Smooth muscle cell (in vitro differentiated cells): Measurements from ENCODE around the gene USP10. TPM values are rescaled to one million over a fixed set of nuclear protein-coding genes. Genes with fewer than 3 reads are reported as not detected.
A peak's percentile ranks its signal among the peaks of the same experiment; 100 is the strongest.

Experiments used
- DNase-seq: peaks from one replicate; lab custom pipeline; 2025; ENCODE audit not compliant: unreplicated experiment; lab: John Stamatoyannopoulos, UW
- H2AFZ ChIP-seq: fragments of 200-600 bp; sonication (generic); 2 replicates; pipeline ENCODE4 v1.6.0; 2016; ENCODE audit warnings: antibody characterized with exemption, low read depth, mild to moderate bottlenecking
- H3F3A ChIP-seq: fragments of 200-600 bp; sonication (generic); 2 replicates; pipeline ENCODE4 v1.6.0; 2017; ENCODE audit warnings: antibody characterized with exemption, low read depth
- H3K27ac ChIP-seq: fragments of 200-600 bp; sonication (generic); 2 replicates; pipeline ENCODE4 v1.5.1; 2016; ENCODE audit warnings: low read depth, mild to moderate bottlenecking
- H3K27me3 ChIP-seq: fragments of 200-600 bp; sonication (generic); 2 replicates; pipeline ENCODE4 v1.6.1; 2016; ENCODE audit warnings: low read depth, mild to moderate bottlenecking
- H3K36me3 ChIP-seq: fragments of 200-600 bp; sonication (generic); 2 replicates; pipeline ENCODE4 v1.5.1; 2016; ENCODE audit warnings: low read depth
- H3K4me1 ChIP-seq: fragments of 200-600 bp; sonication (generic); 2 replicates; pipeline ENCODE4 v1.5.1; 2016; ENCODE audit warnings: low read depth
- H3K4me2 ChIP-seq: fragments of 200-600 bp; sonication (generic); 2 replicates; pipeline ENCODE4 v1.6.0; 2016; ENCODE audit warnings: mild to moderate bottlenecking
- H3K4me3 ChIP-seq: fragments of 200-600 bp; sonication (generic); 2 replicates; pipeline ENCODE4 v1.5.1; 2016; ENCODE audit warnings: mild to moderate bottlenecking
- H3K79me2 ChIP-seq: fragments of 200-600 bp; sonication (generic); 2 replicates; pipeline ENCODE4 v1.6.0; 2016; ENCODE audit warnings: low read depth, mild to moderate bottlenecking
- H3K9ac ChIP-seq: fragments of 200-600 bp; sonication (generic); 2 replicates; pipeline ENCODE4 v1.6.0; 2016; ENCODE audit warnings: low read depth
- H3K9me3 ChIP-seq: fragments of 200-600 bp; sonication (generic); replicated peaks from 2 replicates; pipeline ENCODE4 v1.5.1; 2016; ENCODE audit warnings: low read depth
- H4K20me1 ChIP-seq: fragments of 200-600 bp; sonication (generic); 2 replicates; pipeline ENCODE4 v1.6.0; 2016; ENCODE audit warnings: low read depth
- CTCF ChIP-seq: fragments of 200-600 bp; sonication (generic); IDR thresholded peaks from 2 replicates; pipeline ENCODE4 v1.5.1; 2017; ENCODE audit warnings: borderline replicate concordance, mild to moderate bottlenecking, antibody characterized with exemption; ENCODE audit not compliant: insufficient read depth, poor library complexity, severe bottlenecking
- WGBS: methylation state at CpG from one replicate; pipeline ENCODE4 v1.1.7; 2016; ENCODE audit warnings: low lambda C conversion rate; 5-methylcytosine and 5-hydroxymethylcytosine counted together
- polyA plus RNA-seq: library from polyadenylated mRNA; unstranded; fragments of >200 nt; fragmentation: Nextera tagmentation; extraction: Ambion mirVana; gene quantifications from 2 replicates; pipeline ENCODE4 v1.2.1, GENCODE V29; 2016
- total RNA-seq: library from RNA; depleted of rRNA; stranded (reverse); fragments of >200 nt; gene quantifications from 2 replicates; pipeline ENCODE4 v1.2.3, GENCODE V29; 2014

Gene USP10
- total and polyA plus RNA-seq, 2 experiments from 2014 or later: 52.5 to 56.1 TPM

GRCh38 chr16:84821728-84822689, 122.2 kb downstream of the USP10 start:
- Histone ChIP-seq H3K4me2 (peak overlapping the region; percentile 97), H3K4me3 (peak overlapping the region; percentile 66)

DNA sequence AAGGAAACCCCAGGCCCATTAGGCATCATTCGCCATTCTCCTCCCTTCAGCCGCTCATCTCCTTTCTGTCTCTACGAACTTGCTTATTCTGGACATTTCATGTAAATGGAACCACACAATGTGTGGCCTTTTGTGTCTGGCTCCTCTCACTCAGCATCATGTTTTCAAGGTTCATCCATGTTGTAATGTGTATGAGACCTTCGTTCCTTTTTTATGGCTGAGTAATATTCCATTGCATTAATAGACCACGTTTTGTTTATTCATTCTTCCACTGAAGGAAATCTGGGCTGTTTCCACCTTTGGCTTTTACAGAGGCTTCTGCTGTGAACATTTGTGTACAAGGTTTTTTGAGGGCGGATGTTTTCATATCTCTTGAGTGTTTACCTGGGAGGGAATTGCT, 123.2 kb downstream of the USP10 start:
- 80% methylated on average over 6 of the region's 6 CpGs for WGBS
- peaks cover 65% of the 10 kb centered on the region for H3K79me2 ChIP-seq
- H3F3A ChIP-seq: peaks cover 40% of the 10 kb centered on the region
- no peak overlapping the region for H3K9ac ChIP-seq
- H3K4me2 ChIP-seq: peak overlapping the region; percentile 97
- H3K27ac ChIP-seq: peak overlapping the region; percentile 95
- H3K27me3 ChIP-seq: no peaks in the 10 kb centered on the region
- H4K20me1 ChIP-seq: peaks cover 40% of the 10 kb centered on the region
- DNase-seq: no peak
- no peak for TF ChIP-seq CTCF
- H3K36me3 ChIP-seq: no peaks in the 10 kb centered on the region
- H3K9me3 ChIP-seq: no peaks in the 10 kb centered on the region
- H3K4me3 ChIP-seq: peak overlapping the region; percentile 66
- no peak overlapping the region for H2AFZ ChIP-seq
- peaks cover 13% of the 10 kb centered on the region for H3K4me1 ChIP-seq

More at GRCh38 chr16:84821728-84822689, 122.2 kb downstream of the USP10 start:
- H3K27me3 ChIP-seq: no peaks in the 10 kb centered on the region
- TF ChIP-seq CTCF: no peak
- peak overlapping the region; percentile 52 for H3K9ac ChIP-seq
- peaks cover 65% of the 10 kb centered on the region for H3K79me2 ChIP-seq
- no peak overlapping the region for H2AFZ ChIP-seq
- 31% methylated on average over 13 of the region's 13 CpGs for WGBS
- no peaks in the 10 kb centered on the region for H3K36me3 ChIP-seq
- H3F3A ChIP-seq: peaks cover 32% of the 10 kb centered on the region
- peaks cover 40% of the 10 kb centered on the region for H4K20me1 ChIP-seq
- no peak for DNase-seq
- H3K27ac ChIP-seq: peak overlapping the region; percentile 95
- H3K4me1 ChIP-seq: peaks cover 7% of the 10 kb centered on the region
- H3K9me3 ChIP-seq: no peaks in the 10 kb centered on the region

DNA sequence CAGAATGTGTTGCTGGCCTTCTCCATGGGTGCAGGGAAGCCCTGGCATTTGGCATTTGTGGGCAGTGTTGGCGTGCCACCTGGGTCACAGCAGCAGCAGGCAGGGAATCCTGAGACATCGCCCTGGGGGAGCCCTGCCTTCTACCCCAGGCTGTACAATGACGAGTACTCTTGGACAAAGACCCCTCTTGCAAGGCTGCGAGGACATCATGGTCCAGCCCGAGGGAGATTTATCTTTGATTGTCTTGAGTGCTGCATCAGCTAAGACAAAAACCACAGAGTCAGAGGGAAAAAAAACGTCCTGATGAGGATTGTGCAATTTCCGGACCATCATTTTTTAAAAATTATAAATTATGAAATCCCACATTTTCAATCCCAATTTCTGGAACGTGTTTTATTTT, 123.7 kb downstream of the USP10 start:
- TF ChIP-seq CTCF: no peak
- 66% methylated on average over 8 of the region's 8 CpGs for WGBS
- peak overlapping the region; percentile 95 for H3K27ac ChIP-seq
- no peak for DNase-seq
- H3K27me3 ChIP-seq: no peaks in the 10 kb centered on the region
- H3K36me3 ChIP-seq: no peaks in the 10 kb centered on the region
- peaks cover 45% of the 10 kb centered on the region for H3F3A ChIP-seq
- H3K4me1 ChIP-seq: peaks cover 17% of the 10 kb centered on the region
- H3K9ac ChIP-seq: no peak overlapping the region
- H2AFZ ChIP-seq: no peak overlapping the region
- H3K4me2 ChIP-seq: peak overlapping the region; percentile 97
- H3K79me2 ChIP-seq: peaks cover 68% of the 10 kb centered on the region
- no peaks in the 10 kb centered on the region for H3K9me3 ChIP-seq
- H3K4me3 ChIP-seq: peak overlapping the region; percentile 66
- H4K20me1 ChIP-seq: peaks cover 40% of the 10 kb centered on the region
